Trophoblast cell (in vitro differentiated cells and primary cell): Measurements from ENCODE around the gene POC1B.
A peak's percentile ranks its signal among the peaks of the same experiment; 100 is the strongest.

Experiments used
- DNase-seq, 2 donors: peaks; one replicate each; pipeline ENCODE4 v3.0.0-alpha.2; 2016
- H2AFZ ChIP-seq: 2 replicates; pipeline ENCODE4 v1.6.1; 2013; ENCODE audit warnings: low read length, moderate library complexity, mild to moderate bottlenecking; ENCODE audit not compliant: insufficient read depth, poor library complexity
- H2AK5ac ChIP-seq: 2 replicates; pipeline ENCODE4 v1.6.1; 2013; ENCODE audit warnings: mild to moderate bottlenecking, low read length
- H2BK120ac ChIP-seq: 2 replicates; pipeline ENCODE4 v1.6.1; 2013; ENCODE audit warnings: low read length, mild to moderate bottlenecking, moderate library complexity; ENCODE audit not compliant: insufficient read depth, poor library complexity
- H2BK12ac ChIP-seq: 2 replicates; pipeline ENCODE4 v1.6.1; 2013; ENCODE audit warnings: mild to moderate bottlenecking, low read length, moderate library complexity
- H2BK5ac ChIP-seq: 2 replicates; pipeline ENCODE4 v1.6.1; 2013; ENCODE audit warnings: low read length, low read depth, moderate library complexity, mild to moderate bottlenecking; ENCODE audit not compliant: poor library complexity
- H3K14ac ChIP-seq: 2 replicates; pipeline ENCODE4 v1.6.1; 2013; ENCODE audit warnings: mild to moderate bottlenecking, low read length
- H3K18ac ChIP-seq: 2 replicates; pipeline ENCODE4 v1.6.1; 2013; ENCODE audit warnings: mild to moderate bottlenecking, low read length
- H3K23ac ChIP-seq: 2 replicates; pipeline ENCODE4 v1.6.1; 2013; ENCODE audit warnings: low read length
- H3K27ac ChIP-seq: 2 replicates; pipeline ENCODE4 v1.5.1; 2013; ENCODE audit warnings: low read depth, mild to moderate bottlenecking, inconsistent platforms, low read length, moderate library complexity
- H3K27me3 ChIP-seq: 2 replicates; pipeline ENCODE4 v1.6.1; 2013; ENCODE audit warnings: inconsistent platforms, mild to moderate bottlenecking, low read length, moderate library complexity; ENCODE audit not compliant: insufficient read depth
- H3K36me3 ChIP-seq, 2 experiments: 1 replicate in 1 of 2; 2 replicates in 1 of 2; pipeline ENCODE4 v1.6.1; 2013; ENCODE audit warnings: low read length in 2 of 2, mild to moderate bottlenecking in 2 of 2, moderate library complexity in 1 of 2; ENCODE audit not compliant: insufficient read depth in 2 of 2, control insufficient read depth in 1 of 2
- H3K4ac ChIP-seq: 2 replicates; pipeline ENCODE4 v1.6.1; 2013; ENCODE audit warnings: low read depth, mild to moderate bottlenecking, low read length, moderate library complexity
- H3K4me1 ChIP-seq, 2 experiments: 1 replicate in 1 of 2; 2 replicates in 1 of 2; pipeline ENCODE4 v1.6.1; 2013; ENCODE audit warnings: low read length in 2 of 2, mild to moderate bottlenecking in 2 of 2, moderate library complexity in 1 of 2; ENCODE audit not compliant: insufficient read depth in 2 of 2, control insufficient read depth in 1 of 2
- H3K4me2 ChIP-seq: 2 replicates; pipeline ENCODE4 v1.6.1; 2013; ENCODE audit warnings: inconsistent platforms, mild to moderate bottlenecking, low read length, moderate library complexity
- H3K4me3 ChIP-seq: 2 replicates; pipeline ENCODE4 v1.5.1; 2013; ENCODE audit warnings: mild to moderate bottlenecking, low read depth, low read length, inconsistent platforms
- H3K79me1 ChIP-seq: one replicate; pipeline ENCODE4 v1.6.1; 2013; ENCODE audit warnings: low read length
- H3K79me2 ChIP-seq: 2 replicates; pipeline ENCODE4 v1.6.1; 2013; ENCODE audit warnings: low read length, mild to moderate bottlenecking; ENCODE audit not compliant: control insufficient read depth, insufficient read depth, poor library complexity
- H3K9ac ChIP-seq: 2 replicates; pipeline ENCODE4 v1.6.1; 2013; ENCODE audit warnings: mild to moderate bottlenecking, low read length
- H3K9me3 ChIP-seq: 2 replicates; pipeline ENCODE4 v1.6.1; 2013; ENCODE audit warnings: low read depth, mild to moderate bottlenecking, control low read depth, inconsistent platforms, low read length; ENCODE audit not compliant: insufficient read depth
- H4K12ac ChIP-seq: 2 replicates; pipeline ENCODE4 v1.6.1; 2013; ENCODE audit warnings: low read depth, mild to moderate bottlenecking, low read length, moderate library complexity
- H4K8ac ChIP-seq: 2 replicates; pipeline ENCODE4 v1.6.1; 2013; ENCODE audit warnings: low read depth, mild to moderate bottlenecking, low read length, moderate library complexity
- H4K91ac ChIP-seq: one replicate; pipeline ENCODE4 v1.6.1; 2013; ENCODE audit warnings: low read depth, mild to moderate bottlenecking, low read length, moderate library complexity
- WGBS: extraction: QIAGEN DNeasy Blood & Tissue Kit; methylation state at CpG from one replicate; pipeline ENCODE4 v1.1.7; 2013; ENCODE audit warnings: missing lambda C conversion rate; ENCODE audit not compliant: insufficient read length, insufficient coverage; ENCODE audit errors: extremely low coverage; 5-methylcytosine and 5-hydroxymethylcytosine counted together

POC1B gene

DNA sequence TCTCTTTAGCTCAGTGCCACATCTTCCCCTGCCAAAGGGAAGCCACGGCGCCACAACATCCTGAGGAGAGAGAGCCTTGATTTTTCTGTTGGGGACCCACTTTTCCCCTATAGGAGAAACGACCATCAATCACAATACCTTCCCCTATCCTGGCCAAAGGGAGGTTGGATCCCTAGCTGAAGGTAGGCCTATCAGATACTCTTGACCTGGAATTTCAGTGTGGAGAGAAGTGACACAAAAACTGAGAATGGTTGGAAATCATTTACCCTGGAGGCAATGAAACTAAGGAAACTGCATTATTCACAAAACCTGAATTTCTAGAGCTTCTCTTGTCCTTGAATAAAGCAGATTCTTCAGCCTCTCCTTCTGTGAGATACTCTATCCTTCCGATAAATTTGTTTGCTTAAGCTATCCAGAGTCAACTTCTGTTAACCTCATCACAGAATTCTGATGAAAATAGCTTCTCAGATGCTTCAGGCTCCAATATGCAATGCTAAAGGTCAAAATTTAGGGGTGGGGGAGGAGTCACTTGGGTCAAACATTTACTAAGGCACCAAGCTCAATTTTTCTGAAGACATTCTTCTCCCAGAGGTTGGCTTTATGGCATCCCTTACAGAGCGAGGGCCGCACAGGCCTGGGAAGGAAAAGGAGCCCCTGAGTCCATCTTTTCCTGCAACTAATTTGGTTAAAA is 146.6 kb downstream of the POC1B start:
- Histone ChIP-seq H3K36me3 (no peaks in the 10 kb centered on the region), H3K9me3 (no peaks in the 10 kb centered on the region), H2BK5ac (no peak overlapping the region), H3K14ac (no peak overlapping the region), H2BK120ac (no peak overlapping the region), H3K9ac (no peak overlapping the region), H4K8ac (peak overlapping the region; percentile 53), H2AK5ac (no peak overlapping the region), H4K12ac (no peak overlapping the region), H3K27ac (no peak overlapping the region), H2AFZ (no peak overlapping the region), H3K18ac (no peak overlapping the region), H3K4me2 (no peak overlapping the region), H3K79me1 (peaks cover 5% of the 10 kb centered on the region), H3K27me3 (no peaks in the 10 kb centered on the region), H4K91ac (no peak overlapping the region), H2BK12ac (no peak overlapping the region), H3K4ac (no peak overlapping the region), H3K4me3 (no peak overlapping the region), H3K23ac (no peak overlapping the region), H3K4me1 (peaks cover 6 to 12% of the 10 kb centered on the region in 2 experiments), H3K79me2 (peaks cover 1% of the 10 kb centered on the region)
- DNase-seq, result peak; percentile 31 to 92
- WGBS, result no CpG with 5 or more reads among the region's 6 CpGs

DNA sequence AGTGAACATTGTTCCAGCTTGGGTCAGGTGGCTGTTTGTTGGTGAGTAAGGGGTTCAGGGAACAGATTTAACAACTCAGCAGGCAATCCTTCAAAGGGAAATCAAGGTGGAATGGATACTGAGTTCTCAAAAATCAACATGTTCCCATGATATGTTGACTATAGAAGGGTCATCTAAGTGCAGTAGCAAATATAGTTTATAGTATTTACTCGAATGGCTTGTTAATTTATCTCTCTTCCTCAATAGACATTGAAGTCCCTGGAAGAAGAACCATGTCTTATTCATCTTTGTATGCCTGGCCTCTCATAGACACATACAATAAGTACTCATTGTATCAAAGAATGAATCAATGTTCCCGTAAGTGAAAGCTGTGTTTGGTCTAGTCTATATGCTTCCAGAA is 149.0 kb downstream of the POC1B start:
- Histone ChIP-seq H4K91ac (no peak overlapping the region), H2AK5ac (no peak overlapping the region), H3K23ac (no peak overlapping the region), H3K4me1 (peaks cover 5 to 15% of the 10 kb centered on the region in 2 experiments), H2BK12ac (no peak overlapping the region), H3K27ac (no peak overlapping the region), H2AFZ (no peak overlapping the region), H3K79me1 (peaks cover 2% of the 10 kb centered on the region), H3K18ac (no peak overlapping the region), H3K4me3 (no peak overlapping the region), H4K8ac (no peak overlapping the region), H4K12ac (no peak overlapping the region), H3K27me3 (no peaks in the 10 kb centered on the region), H3K4me2 (no peak overlapping the region), H3K4ac (no peak overlapping the region), H3K79me2 (no peaks in the 10 kb centered on the region), H3K9ac (no peak overlapping the region), H2BK5ac (no peak overlapping the region), H2BK120ac (no peak overlapping the region), H3K14ac (no peak overlapping the region), H3K36me3 (no peaks in the 10 kb centered on the region), H3K9me3 (no peaks in the 10 kb centered on the region)
- no CpG with 5 or more reads among the region's 2 CpGs for WGBS
- DNase-seq, result no peak

DNA sequence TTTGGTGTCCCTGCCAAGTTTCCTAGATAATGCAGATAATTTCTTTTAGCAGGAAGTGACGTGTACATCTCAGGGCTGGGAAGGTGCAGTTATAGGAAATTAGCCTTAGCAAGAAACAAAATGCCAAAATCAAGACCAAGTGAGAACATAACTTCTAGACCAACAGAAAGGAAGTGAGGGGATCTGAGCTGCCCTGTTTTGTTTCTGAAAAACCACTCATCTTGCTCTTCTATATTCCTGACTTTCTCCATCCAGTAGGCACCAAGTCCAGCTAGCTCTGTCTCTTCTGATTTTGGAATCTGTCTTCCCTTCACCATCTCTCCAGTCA is 149.7 kb downstream of the POC1B start:
- Histone ChIP-seq H3K36me3 (no peaks in the 10 kb centered on the region), H4K91ac (no peak overlapping the region), H2BK5ac (no peak overlapping the region), H3K4me2 (no peak overlapping the region), H3K9me3 (no peaks in the 10 kb centered on the region), H3K79me1 (peaks cover 2% of the 10 kb centered on the region), H4K8ac (no peak overlapping the region), H2AFZ (no peak overlapping the region), H3K4me1 (peaks cover 5 to 18% of the 10 kb centered on the region in 2 experiments), H3K14ac (no peak overlapping the region), H3K27me3 (no peaks in the 10 kb centered on the region), H2BK12ac (no peak overlapping the region), H4K12ac (no peak overlapping the region), H3K9ac (no peak overlapping the region), H2AK5ac (no peak overlapping the region), H3K4me3 (no peak overlapping the region), H2BK120ac (no peak overlapping the region), H3K23ac (no peak overlapping the region), H3K4ac (no peak overlapping the region), H3K27ac (no peak overlapping the region), H3K18ac (no peak overlapping the region), H3K79me2 (no peaks in the 10 kb centered on the region)
- WGBS, result no CpG with 5 or more reads among the region's 1 CpG
- DNase-seq, result no peak

DNA sequence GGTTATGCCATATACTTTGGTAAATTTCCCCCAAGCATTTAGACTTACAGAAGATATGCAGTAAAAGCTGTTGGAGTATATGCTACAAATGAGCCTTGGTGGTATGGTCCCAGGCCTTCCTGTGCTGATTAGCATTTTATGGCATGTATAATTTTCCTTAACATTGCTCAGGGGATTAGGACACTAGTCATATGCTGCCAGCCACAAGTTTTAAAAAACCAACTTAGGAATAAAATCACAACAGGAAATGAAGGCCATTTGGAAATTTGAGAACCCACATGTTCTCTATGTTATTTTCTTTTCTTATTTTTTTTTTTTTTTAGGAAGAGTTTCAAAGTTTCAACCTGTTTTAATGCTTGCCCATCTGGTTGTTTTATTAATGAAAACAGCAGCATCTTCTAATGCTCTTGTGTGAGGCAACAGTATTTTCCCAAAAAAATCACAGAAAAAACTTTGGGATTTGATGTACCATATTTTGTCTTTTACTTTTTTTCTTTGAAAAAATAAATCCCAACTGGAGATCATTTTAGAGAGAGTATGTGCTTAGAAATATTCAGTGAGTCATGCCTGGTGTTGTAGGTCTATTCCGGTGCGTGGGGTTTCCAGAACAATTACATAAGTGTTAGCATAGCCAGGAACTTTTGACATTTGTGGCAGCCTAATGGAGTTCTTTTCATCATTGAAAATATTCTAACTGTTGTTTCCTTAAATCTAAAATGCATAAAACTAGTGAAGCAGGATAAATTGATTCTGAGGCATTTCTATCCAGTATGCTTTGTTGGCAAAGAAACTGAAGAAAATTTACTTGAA is 151.9 kb downstream of the POC1B start:
- Histone ChIP-seq H2AFZ (no peak overlapping the region), H3K79me1 (peaks cover 8% of the 10 kb centered on the region), H3K23ac (no peak overlapping the region), H3K18ac (no peak overlapping the region), H3K14ac (no peak overlapping the region), H4K8ac (no peak overlapping the region), H3K4me3 (no peak overlapping the region), H3K36me3 (no peaks in the 10 kb centered on the region), H3K4ac (no peak overlapping the region), H3K27me3 (no peaks in the 10 kb centered on the region), H3K27ac (no peak overlapping the region), H3K4me1 (peaks cover 12 to 30% of the 10 kb centered on the region in 2 experiments), H2BK5ac (no peak overlapping the region), H2AK5ac (no peak overlapping the region), H2BK120ac (no peak overlapping the region), H3K79me2 (no peaks in the 10 kb centered on the region), H3K9me3 (no peaks in the 10 kb centered on the region), H4K12ac (no peak overlapping the region), H2BK12ac (no peak overlapping the region), H4K91ac (no peak overlapping the region), H3K9ac (no peak overlapping the region), H3K4me2 (no peak overlapping the region)
- no CpG with 5 or more reads among the region's 2 CpGs for WGBS
- peak in 1 of 2 donors; percentile 59 for DNase-seq
